ENCODE data around the gene GAS6.

Gene GAS6

GRCh38 chr13:113802761-113803160 lies 61.1 kb downstream of the GAS6 start:
- no peak for DNase-seq (ENCODE audit: low read depth)
- TF ChIP-seq CTCF (IDR thresholded peaks at IDR 0.05; ENCODE audit: low read length, missing control alignments): no peak
- no peak overlapping the region for H3K4me3 ChIP-seq (replicated peaks; ENCODE audit: low read depth, low read length)

GRCh38 chr13:113802090-113802531 lies 61.8 kb downstream of the GAS6 start:
- DNase-seq (ENCODE audit: low read depth): peak; percentile 73
- H3K4me3 ChIP-seq (replicated peaks; ENCODE audit: low read depth, low read length): no peak overlapping the region
- TF ChIP-seq CTCF (IDR thresholded peaks at IDR 0.05; ENCODE audit: low read length, missing control alignments): peak; percentile 11

GRCh38 chr13:113801289-113801961 lies 62.5 kb downstream of the GAS6 start:
- DNase-seq (ENCODE audit: low read depth): no peak
- TF ChIP-seq CTCF (IDR thresholded peaks at IDR 0.05; ENCODE audit: low read length, missing control alignments): no peak
- H3K4me3 ChIP-seq (replicated peaks; ENCODE audit: low read depth, low read length): no peak overlapping the region

- no peak overlapping the region for H3K4me3 ChIP-seq (replicated peaks; ENCODE audit: low read depth, low read length)
- TF ChIP-seq CTCF (IDR thresholded peaks at IDR 0.05; ENCODE audit: low read length, missing control alignments): no peak
- no peak for DNase-seq (ENCODE audit: low read depth)
Observed at GRCh38 chr13:113800576-113800926, 63.3 kb downstream of the GAS6 start.

- DNase-seq (ENCODE audit: low read depth): no peak
- no peak for TF ChIP-seq CTCF (IDR thresholded peaks at IDR 0.05; ENCODE audit: low read length, missing control alignments)
- no peak overlapping the region for H3K4me3 ChIP-seq (replicated peaks; ENCODE audit: low read depth, low read length)
Observed at GRCh38 chr13:113798200-113798811, 65.6 kb downstream of the GAS6 start.

GRCh38 chr13:113796964-113797676 lies 66.8 kb downstream of the GAS6 start:
- DNase-seq (ENCODE audit: low read depth): no peak
- no peak for TF ChIP-seq CTCF (IDR thresholded peaks at IDR 0.05; ENCODE audit: low read length, missing control alignments)
- no peak overlapping the region for H3K4me3 ChIP-seq (replicated peaks; ENCODE audit: low read depth, low read length)

Data from fibroblast of pulmonary artery (primary cell).